GM23338 (cell line): Measurements from ENCODE around the gene WIPF1.

ENCODE experiments used
- CTCF ChIP-seq, 2 experiments: fragments of 200-600 bp in 1 of 2; sonication (generic) in 1 of 2; conservative IDR thresholded peaks; 2 replicates each; pipeline versions ENCODE4 v1.5.1 to v1.6.1; 2016 to 2017; ENCODE audit warnings: antibody characterized with exemption in 2 of 2, low read depth in 2 of 2, mild to moderate bottlenecking in 2 of 2, moderate library complexity in 1 of 2
- EZH2 ChIP-seq: fragments of 200-600 bp; sonication (generic); IDR thresholded peaks from one replicate; pipeline ENCODE4 v1.8.0; 2017; ENCODE audit warnings: antibody characterized with exemption, mild to moderate bottlenecking, low read depth; ENCODE audit not compliant: unreplicated experiment
- POLR2AphosphoS5 ChIP-seq: IDR thresholded peaks from 2 replicates; pipeline ENCODE4 v1.6.1; 2016; ENCODE audit warnings: antibody characterized with exemption, low read depth
- REST ChIP-seq: IDR thresholded peaks from one replicate; pipeline ENCODE4 v1.6.1; 2018; ENCODE audit warnings: antibody characterized with exemption; ENCODE audit not compliant: unreplicated experiment
- ZNF114 ChIP-seq: fragments of 250-450 bp; sonication (Bioruptor Pico); IDR thresholded peaks from 2 replicates; pipeline ENCODE4 v1.5.0; 2020; ENCODE audit warnings: mild to moderate bottlenecking, moderate library complexity

- TF ChIP-seq CTCF (conservative IDR thresholded peaks at IDR 0.05; ENCODE audit: low read depth in 2 of 2) (no peak), POLR2AphosphoS5 (no peak), ZNF114 (CRISPR knock-in tag) (no peak), EZH2 (no peak), REST (no peak)
Measured at GRCh38 chr2:174586418-174587295, 10.9 kb downstream of the WIPF1 start.
